Measurements from ENCODE around the gene EZH2. TPM values are rescaled to one million over a fixed set of nuclear protein-coding genes. Genes with fewer than 3 reads are reported as not detected.

EZH2 gene
- total and polyA plus RNA-seq, 2 experiments from 2014 or later = 10.7 to 11.7 TPM

DNA sequence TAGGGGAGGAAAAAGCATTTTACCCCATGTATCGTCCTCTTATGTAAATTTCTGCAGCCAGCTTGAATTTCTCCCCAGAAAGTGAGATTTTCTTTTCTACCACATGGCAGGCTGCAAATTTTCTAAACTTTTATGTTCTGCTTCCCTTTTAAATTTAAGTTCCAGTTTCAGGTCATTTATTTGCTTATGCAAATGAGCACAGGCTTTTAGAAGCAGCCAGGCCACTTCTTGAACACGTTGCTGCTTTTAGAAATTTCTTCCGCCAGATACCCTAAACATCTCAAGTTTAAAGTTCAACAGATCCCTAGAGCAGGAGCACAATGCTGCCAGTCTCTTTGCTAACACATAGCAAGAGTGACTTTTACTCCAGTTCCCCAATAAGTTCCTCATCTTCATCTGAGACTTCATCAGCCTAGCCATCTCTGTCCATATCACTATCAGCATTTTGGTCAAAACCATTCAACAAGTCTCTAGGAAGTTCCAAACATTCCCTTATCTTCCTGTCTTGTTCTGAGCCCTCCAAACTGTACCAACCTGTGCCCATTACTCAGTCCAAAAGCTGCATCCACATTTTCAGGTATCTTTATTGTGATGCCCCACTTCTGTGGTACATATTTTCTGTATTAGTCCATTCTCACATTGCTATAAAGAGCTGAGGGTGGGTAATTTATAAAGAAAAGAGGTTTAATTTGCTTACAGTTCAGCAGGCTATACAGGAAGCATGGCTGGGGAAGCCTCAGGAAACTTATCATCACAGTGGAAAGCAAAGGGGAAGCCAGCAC is 16.3 kb downstream of the EZH2 start:
- Histone ChIP-seq H4K20me1 (ENCODE audit: insufficient read depth, poor library complexity, severe bottlenecking) (no peaks in the 10 kb centered on the region), H3K9me2 (replicated peaks; ENCODE audit: insufficient read depth) (no peaks in the 10 kb centered on the region), H3K4me1 (ENCODE audit: insufficient read depth) (no peaks in the 10 kb centered on the region), H3K4me2 (no peak overlapping the region), H3K27me3 (no peaks in the 10 kb centered on the region), H3K27ac (no peak overlapping the region), H3K4me3 (no peak overlapping the region), H3K36me3 (replicated peaks; ENCODE audit: insufficient read depth, low read depth) (no peaks in the 10 kb centered on the region), H3K9me3 (ENCODE audit: low read depth) (no peaks in the 10 kb centered on the region), H2AFZ (no peak overlapping the region), H3K79me2 (peaks cover 96% of the 10 kb centered on the region)
- DNase-seq (ENCODE audit: low spot score) = no peak
- TF ChIP-seq, protein P1, sequence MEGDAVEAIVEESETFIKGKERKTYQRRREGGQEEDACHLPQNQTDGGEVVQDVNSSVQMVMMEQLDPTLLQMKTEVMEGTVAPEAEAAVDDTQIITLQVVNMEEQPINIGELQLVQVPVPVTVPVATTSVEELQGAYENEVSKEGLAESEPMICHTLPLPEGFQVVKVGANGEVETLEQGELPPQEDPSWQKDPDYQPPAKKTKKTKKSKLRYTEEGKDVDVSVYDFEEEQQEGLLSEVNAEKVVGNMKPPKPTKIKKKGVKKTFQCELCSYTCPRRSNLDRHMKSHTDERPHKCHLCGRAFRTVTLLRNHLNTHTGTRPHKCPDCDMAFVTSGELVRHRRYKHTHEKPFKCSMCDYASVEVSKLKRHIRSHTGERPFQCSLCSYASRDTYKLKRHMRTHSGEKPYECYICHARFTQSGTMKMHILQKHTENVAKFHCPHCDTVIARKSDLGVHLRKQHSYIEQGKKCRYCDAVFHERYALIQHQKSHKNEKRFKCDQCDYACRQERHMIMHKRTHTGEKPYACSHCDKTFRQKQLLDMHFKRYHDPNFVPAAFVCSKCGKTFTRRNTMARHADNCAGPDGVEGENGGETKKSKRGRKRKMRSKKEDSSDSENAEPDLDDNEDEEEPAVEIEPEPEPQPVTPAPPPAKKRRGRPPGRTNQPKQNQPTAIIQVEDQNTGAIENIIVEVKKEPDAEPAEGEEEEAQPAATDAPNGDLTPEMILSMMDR (IDR thresholded peaks at IDR 0.05; ENCODE audit: poor library complexity) = no peak
- TF ChIP-seq EZH2 (IDR thresholded peaks at IDR 0.05; ENCODE audit: borderline replicate concordance) = no peak
- TF ChIP-seq EZH2phosphoT487 (IDR thresholded peaks at IDR 0.05; ENCODE audit: low read depth, severe bottlenecking, unreplicated experiment) = no peak
- 85% methylated on average over 3 of the region's 3 CpGs for WGBS (ENCODE audit: low lambda C conversion rate, missing lambda C conversion rate)

DNA sequence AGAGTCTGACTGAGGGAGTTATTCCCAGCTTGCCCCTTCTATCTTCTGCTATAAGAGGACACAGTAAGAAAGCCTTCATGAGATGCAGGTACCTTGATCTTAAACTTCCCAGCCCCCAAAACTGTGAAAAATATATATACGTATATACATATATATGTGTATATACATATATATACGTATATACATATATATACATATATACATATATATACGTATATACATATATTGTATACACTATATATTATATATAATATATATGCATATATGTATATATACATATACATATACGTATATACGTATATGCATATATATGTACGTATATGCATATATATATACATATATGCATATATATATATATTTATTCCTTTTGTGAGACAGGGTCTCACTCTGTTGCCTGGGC is 17.7 kb downstream of the EZH2 start:
- no peak for DNase-seq (ENCODE audit: low spot score)
- Histone ChIP-seq H3K36me3 (replicated peaks; ENCODE audit: insufficient read depth, low read depth) (no peaks in the 10 kb centered on the region), H3K27ac (no peak overlapping the region), H3K4me1 (ENCODE audit: insufficient read depth) (no peaks in the 10 kb centered on the region), H3K79me2 (peaks cover 96% of the 10 kb centered on the region), H3K4me3 (no peak overlapping the region), H3K9me3 (ENCODE audit: low read depth) (no peaks in the 10 kb centered on the region), H3K27me3 (no peaks in the 10 kb centered on the region), H3K4me2 (no peak overlapping the region), H3K9me2 (replicated peaks; ENCODE audit: insufficient read depth) (no peaks in the 10 kb centered on the region), H4K20me1 (ENCODE audit: insufficient read depth, poor library complexity, severe bottlenecking) (no peaks in the 10 kb centered on the region), H2AFZ (no peak overlapping the region)
- WGBS (ENCODE audit: low lambda C conversion rate, missing lambda C conversion rate) = 98% methylated on average over 4 of the region's 6 CpGs
- no peak for TF ChIP-seq EZH2 (IDR thresholded peaks at IDR 0.05; ENCODE audit: borderline replicate concordance)
- TF ChIP-seq EZH2phosphoT487 (IDR thresholded peaks at IDR 0.05; ENCODE audit: low read depth, severe bottlenecking, unreplicated experiment) = no peak
- TF ChIP-seq, protein P1 (IDR thresholded peaks at IDR 0.05; ENCODE audit: poor library complexity) = no peak

- H3K9me3 ChIP-seq (ENCODE audit: low read depth) = no peaks in the 10 kb centered on the region
- no peaks in the 10 kb centered on the region for H3K27me3 ChIP-seq
- no peaks in the 10 kb centered on the region for H3K4me1 ChIP-seq (ENCODE audit: insufficient read depth)
- no peak overlapping the region for H3K4me3 ChIP-seq
- H3K79me2 ChIP-seq = peaks cover 96% of the 10 kb centered on the region
- H2AFZ ChIP-seq = no peak overlapping the region
- H3K27ac ChIP-seq = no peak overlapping the region
- WGBS (ENCODE audit: low lambda C conversion rate, missing lambda C conversion rate) = 75% methylated on average over 2 of the region's 2 CpGs
- H3K9me2 ChIP-seq (replicated peaks; ENCODE audit: insufficient read depth) = no peaks in the 10 kb centered on the region
- H3K36me3 ChIP-seq (replicated peaks; ENCODE audit: insufficient read depth, low read depth) = no peaks in the 10 kb centered on the region
- DNase-seq (ENCODE audit: low spot score) = no peak
- TF ChIP-seq EZH2phosphoT487 (IDR thresholded peaks at IDR 0.05; ENCODE audit: low read depth, severe bottlenecking, unreplicated experiment) (no peak), EZH2 (IDR thresholded peaks at IDR 0.05; ENCODE audit: borderline replicate concordance) (no peak)
- TF ChIP-seq, protein P1 (IDR thresholded peaks at IDR 0.05; ENCODE audit: poor library complexity) = no peak
- H4K20me1 ChIP-seq (ENCODE audit: insufficient read depth, poor library complexity, severe bottlenecking) = no peaks in the 10 kb centered on the region
- no peak overlapping the region for H3K4me2 ChIP-seq
Measured at GRCh38 chr7:148865283-148865682, 18.8 kb downstream of the EZH2 start.

Data from hepatocyte (in vitro differentiated cells).